Panc1 (cell line): ENCODE measurements around the gene PFN2.

Experiments used
- POLR2AphosphoS5 ChIP-seq: IDR thresholded peaks from 2 replicates; pipeline ENCODE4 v1.6.1; 2012; ENCODE audit warnings: mild to moderate bottlenecking, low read depth, low read length, moderate library complexity
- REST ChIP-seq, 2 experiments: IDR thresholded peaks; 2 replicates each; pipeline ENCODE4 v1.6.1; 2011 to 2012; ENCODE audit warnings: low read depth in 2 of 2, control low read depth in 1 of 2, low read length in 1 of 2, mild to moderate bottlenecking in 1 of 2, moderate library complexity in 1 of 2; ENCODE audit not compliant: insufficient read depth in 1 of 2
- SIN3A ChIP-seq: IDR thresholded peaks from 2 replicates; pipeline ENCODE4 v1.6.1; 2012; ENCODE audit warnings: low read depth, mild to moderate bottlenecking, low read length, moderate library complexity, borderline replicate concordance; ENCODE audit not compliant: insufficient read depth
- TCF7L2 ChIP-seq: IDR thresholded peaks from 2 replicates; pipeline ENCODE4 v1.6.1; 2011; ENCODE audit warnings: mild to moderate bottlenecking, low read depth, low read length, inconsistent platforms
- TF ChIP-seq, protein P1 (sequence below): fragments of 450-650 bp; IDR thresholded peaks from 2 replicates; pipeline ENCODE4 v1.5.1; 2017; ENCODE audit warnings: mild to moderate bottlenecking

DNA sequence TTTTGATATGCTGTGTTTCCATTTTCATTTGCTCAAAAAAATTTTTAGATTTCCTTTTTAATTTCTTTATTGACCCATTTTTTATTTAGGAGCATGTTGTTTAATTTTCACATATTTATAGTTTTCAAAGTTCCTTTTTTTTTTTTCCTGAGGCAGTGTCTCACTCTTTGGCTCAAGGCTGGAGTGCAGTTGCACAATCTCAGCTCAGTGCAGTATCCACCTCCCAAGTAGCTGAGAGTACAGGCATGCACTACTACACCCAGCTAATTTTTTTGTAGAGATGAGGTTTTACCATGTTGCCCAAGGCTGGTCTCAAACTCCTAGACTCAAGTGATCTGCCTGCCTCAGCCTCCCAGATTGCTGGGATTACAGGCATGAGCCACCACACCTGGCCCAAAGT lies 36.2 kb downstream of the PFN2 start:
- TF ChIP-seq, protein P1, sequence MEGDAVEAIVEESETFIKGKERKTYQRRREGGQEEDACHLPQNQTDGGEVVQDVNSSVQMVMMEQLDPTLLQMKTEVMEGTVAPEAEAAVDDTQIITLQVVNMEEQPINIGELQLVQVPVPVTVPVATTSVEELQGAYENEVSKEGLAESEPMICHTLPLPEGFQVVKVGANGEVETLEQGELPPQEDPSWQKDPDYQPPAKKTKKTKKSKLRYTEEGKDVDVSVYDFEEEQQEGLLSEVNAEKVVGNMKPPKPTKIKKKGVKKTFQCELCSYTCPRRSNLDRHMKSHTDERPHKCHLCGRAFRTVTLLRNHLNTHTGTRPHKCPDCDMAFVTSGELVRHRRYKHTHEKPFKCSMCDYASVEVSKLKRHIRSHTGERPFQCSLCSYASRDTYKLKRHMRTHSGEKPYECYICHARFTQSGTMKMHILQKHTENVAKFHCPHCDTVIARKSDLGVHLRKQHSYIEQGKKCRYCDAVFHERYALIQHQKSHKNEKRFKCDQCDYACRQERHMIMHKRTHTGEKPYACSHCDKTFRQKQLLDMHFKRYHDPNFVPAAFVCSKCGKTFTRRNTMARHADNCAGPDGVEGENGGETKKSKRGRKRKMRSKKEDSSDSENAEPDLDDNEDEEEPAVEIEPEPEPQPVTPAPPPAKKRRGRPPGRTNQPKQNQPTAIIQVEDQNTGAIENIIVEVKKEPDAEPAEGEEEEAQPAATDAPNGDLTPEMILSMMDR = no peak
- TF ChIP-seq POLR2AphosphoS5 (no peak), TCF7L2 (no peak), REST (IDR thresholded peaks at IDR 0.05; ENCODE audit: insufficient read depth in 1 of 2, low read depth in 2 of 2, low read length in 1 of 2) (no peak), SIN3A (no peak)
